Measurements from ENCODE around the gene SUV39H1.

SUV39H1 gene

DNA sequence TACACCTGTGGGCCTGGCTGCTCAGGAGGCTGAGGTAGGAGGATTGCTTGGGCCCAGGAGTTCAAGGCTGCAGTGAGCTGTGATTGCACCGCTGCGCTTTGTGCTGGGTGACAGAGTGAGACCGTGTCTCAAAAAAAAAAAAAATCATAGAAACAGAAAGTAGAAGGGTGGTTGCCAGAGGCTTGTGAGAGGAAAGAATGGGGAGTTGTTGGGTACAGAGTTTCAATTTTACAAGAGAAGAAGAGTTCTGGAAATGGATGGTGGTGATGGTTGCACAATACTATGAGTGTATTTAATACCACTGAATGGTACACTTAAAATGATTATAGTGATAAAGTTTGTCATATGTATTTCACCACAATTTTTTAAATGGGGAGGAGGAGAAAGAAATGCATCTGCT is 54.8 kb downstream of the SUV39H1 start:
- TF ChIP-seq CTCF (conservative IDR thresholded peaks at IDR 0.05; ENCODE audit: low read depth, low read length) = no peak
- no peak for DNase-seq (ENCODE audit: low read depth)
- H3K4me3 ChIP-seq (ENCODE audit: low read length) = no peak overlapping the region

GRCh38 chrX:48752498-48752897 is 56.0 kb downstream of the SUV39H1 start:
- DNase-seq (ENCODE audit: low read depth) = no peak
- no peak for TF ChIP-seq CTCF (conservative IDR thresholded peaks at IDR 0.05; ENCODE audit: low read depth, low read length)
- H3K4me3 ChIP-seq (ENCODE audit: low read length) = no peak overlapping the region

- TF ChIP-seq CTCF (conservative IDR thresholded peaks at IDR 0.05; ENCODE audit: low read depth, low read length) = no peak
- H3K4me3 ChIP-seq (ENCODE audit: low read length) = no peak overlapping the region
- DNase-seq (ENCODE audit: low read depth) = no peak
Measured at GRCh38 chrX:48753708-48754228, 57.2 kb downstream of the SUV39H1 start.

DNA sequence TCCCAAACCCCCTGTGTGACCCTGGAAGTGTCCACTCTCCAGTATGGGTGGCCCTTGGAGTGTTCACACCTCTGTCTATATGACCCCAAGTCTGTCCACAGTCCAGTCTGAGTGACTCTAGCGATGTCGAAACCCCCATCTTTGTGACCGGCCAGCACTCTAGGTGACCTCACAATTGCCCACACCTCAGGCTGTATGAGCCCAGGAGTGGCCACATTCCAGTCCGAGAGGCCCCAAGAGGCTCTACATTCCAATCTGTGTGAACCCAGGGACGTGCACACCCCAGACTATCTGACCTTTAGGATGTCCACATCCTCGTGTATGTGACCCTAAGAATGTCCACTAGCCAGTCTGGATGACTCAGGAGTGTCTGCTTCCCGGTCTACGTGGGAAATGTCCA is 57.7 kb downstream of the SUV39H1 start:
- no peak for TF ChIP-seq CTCF (conservative IDR thresholded peaks at IDR 0.05; ENCODE audit: low read depth, low read length)
- H3K4me3 ChIP-seq (ENCODE audit: low read length) = no peak overlapping the region
- DNase-seq (ENCODE audit: low read depth) = no peak
